Activated CD8-positive, alpha-beta memory T cell treated with anti-CD3 and anti-CD28 coated beads for 4 hours (primary cell): Measurements from ENCODE around the gene ATG4D.
"Not testable (repeated sequence)": the region's sequence is repeated elsewhere in the genome, so short reads cannot be mapped to it uniquely, and the experiment has no call there.

ENCODE experiments used
- DNase-seq, 2 donors: peaks; one replicate each; pipeline ENCODE4 v3.0.0-alpha.2; 2020; ENCODE audit warnings: low read depth in 2 of 2

Gene ATG4D

DNA sequence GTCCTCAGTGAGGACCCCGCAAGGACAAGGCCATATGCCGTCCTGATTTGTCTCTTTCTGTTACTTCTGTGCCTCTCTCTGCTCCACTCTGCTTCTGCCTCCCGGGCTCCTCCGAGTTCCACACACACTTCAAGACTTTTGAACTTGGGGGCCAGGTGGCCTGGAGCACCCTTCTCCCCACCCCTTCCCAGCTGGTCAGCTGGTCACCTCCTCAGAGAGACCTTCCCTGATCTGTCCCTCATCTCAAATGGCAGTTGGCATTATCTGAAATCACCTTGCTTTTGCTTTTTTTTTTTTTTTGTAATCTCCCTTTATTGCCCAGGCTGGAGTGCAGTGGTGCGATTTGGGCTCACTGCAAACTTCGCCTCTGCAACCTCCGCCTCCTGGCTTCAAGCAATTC, 24.3 kb upstream of the ATG4D start:
- no peak for DNase-seq

GRCh38 chr19:10520652-10521318, 22.9 kb upstream of the ATG4D start:
- no peak for DNase-seq

GRCh38 chr19:10521461-10522171, 22.1 kb upstream of the ATG4D start:
- DNase-seq: no peak

DNA sequence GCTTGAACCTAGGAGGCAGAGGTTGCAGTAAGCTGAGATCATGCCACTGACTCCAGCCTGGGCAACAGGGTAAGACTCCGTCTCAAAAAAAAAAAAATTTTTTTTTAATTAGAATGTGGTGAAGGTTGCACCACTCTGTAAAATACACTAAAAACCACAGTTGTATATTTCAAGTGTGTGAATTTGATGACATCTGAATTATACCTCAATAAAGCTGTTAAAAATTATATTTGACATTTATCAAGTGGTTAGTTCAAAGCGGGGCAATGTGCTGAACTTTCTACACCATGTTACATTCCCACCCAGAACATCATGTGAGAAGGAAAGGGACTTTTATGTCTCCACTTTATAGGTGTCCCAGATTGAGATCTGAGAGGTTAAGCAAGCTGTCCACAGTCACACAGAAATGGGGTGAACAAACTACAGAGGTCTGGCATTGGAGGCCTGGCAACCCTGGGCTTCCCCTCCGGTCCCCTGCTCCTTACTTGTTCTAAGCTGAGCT, 20.5 kb upstream of the ATG4D start:
- no peak for DNase-seq

- DNase-seq: no peak
Measured at GRCh38 chr19:10525636-10526035, 18.1 kb upstream of the ATG4D start.

GRCh38 chr19:10526887-10527286, 16.8 kb upstream of the ATG4D start:
- not testable (repeated sequence) for DNase-seq

GRCh38 chr19:10532457-10532856, 11.2 kb upstream of the ATG4D start:
- no peak for DNase-seq

GRCh38 chr19:10533646-10534386, 9.9 kb upstream of the ATG4D start:
- DNase-seq: no peak

DNA sequence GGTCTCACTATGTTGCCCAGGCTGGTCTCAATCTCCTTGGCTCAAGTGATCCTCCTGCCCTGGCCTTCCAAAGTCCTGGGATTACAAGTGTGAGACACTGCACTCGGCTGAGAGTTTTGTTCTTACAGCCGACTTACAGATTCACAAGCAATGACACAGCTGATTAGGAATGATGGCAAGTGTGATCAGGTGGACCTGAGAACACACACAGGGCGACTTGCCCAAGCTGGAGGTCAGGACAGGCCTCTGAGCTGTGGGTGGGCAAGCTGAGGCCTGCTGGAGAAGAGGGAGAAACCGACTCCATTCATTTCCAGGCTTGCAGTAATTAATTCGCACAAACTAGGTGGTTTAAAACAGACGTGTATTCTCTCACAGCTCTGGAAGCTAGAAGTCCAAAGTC, 8.1 kb upstream of the ATG4D start:
- DNase-seq: no peak

DNA sequence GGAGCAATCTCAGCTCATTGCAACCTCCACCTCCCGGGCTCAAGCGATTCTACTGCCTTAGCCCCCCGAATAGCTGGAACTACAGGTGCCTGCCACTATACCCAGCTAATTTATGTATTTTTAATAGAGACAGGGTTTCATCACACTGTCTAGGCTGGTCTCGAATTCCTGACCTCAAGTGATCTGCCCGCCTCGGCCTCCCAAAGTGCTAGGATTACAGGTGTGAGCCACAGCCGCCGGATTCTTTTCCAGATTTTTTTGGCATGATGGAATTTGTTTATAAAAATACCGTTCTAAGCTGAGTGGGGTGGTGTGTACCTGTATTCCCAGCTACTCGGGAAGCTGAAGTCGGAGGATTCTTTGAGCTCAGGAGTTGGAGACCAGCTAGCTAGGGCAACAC, 6.0 kb upstream of the ATG4D start:
- DNase-seq: no peak

GRCh38 chr19:10538204-10538983, 5.3 kb upstream of the ATG4D start:
- DNase-seq: no peak

DNA sequence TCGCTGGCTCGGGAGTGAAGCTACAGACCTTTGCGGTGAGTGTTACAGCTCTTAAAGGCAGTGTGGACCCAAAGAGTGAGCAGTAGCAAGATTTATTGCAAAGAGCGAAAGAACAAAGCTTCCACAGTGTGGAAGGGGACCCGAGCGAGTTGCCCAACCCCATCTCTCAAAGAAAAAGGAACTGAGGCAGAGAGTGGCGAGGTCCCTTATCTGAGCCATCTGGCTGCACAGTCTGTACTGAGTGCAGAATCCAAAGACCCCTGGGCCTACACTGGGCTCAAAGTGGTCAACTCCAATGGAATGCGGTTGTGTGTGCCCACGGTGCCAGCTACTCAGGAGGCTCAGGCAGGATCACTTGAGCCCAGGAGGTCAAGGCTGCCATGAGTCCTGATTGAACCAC, 4.7 kb upstream of the ATG4D start:
- DNase-seq: not testable (repeated sequence)

GRCh38 chr19:10543059-10543419, 665 bp upstream of the ATG4D start:
- DNase-seq: no peak

- DNase-seq: no peak
Measured at GRCh38 chr19:10544242-10544752, 593 bp downstream of the ATG4D start.

- no peak for DNase-seq
Measured at GRCh38 chr19:10544753-10545251, 1.1 kb downstream of the ATG4D start.

GRCh38 chr19:10546817-10547216, 3.1 kb downstream of the ATG4D start:
- no peak for DNase-seq

GRCh38 chr19:10548746-10549276, 5.1 kb downstream of the ATG4D start:
- no peak for DNase-seq

DNA sequence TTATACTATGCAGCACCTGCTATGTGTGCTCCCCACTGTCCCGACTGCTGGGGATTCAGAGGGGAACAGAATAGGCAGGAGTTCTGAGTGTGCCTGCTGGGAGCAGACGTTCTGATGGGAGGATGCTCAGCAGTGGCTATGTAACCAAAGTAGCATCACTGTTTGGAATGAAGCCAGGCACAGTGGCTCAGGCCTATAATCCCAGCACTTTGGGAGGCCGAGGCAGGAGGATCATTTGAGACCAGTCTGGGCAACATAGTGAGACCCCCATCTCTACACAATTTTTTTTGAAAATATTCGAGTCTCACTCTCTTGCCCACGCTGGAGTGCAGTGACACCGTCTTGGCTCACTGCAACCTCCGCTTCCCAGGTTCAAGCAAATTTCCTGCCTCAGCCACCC, 6.0 kb downstream of the ATG4D start:
- no peak for DNase-seq

DNA sequence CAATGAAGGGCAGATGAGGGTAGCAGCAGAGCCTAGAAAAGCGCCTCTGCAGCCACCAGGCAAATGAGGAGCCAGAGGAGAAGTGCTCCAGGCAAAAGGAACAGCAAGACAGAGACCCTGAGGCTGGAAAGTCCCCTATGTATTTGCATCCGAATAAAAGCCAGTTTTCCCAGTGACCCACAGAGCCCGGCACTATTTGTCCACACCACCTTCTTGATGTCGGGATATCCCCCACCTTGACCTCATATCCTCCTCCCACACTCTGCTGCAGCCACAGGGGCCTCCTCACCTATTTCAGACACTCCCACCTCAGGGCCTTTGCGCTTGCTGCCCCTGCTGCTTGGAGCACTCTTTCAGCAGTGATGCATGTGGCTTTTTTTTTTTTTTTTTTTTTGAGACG, 6.6 kb downstream of the ATG4D start:
- DNase-seq: no peak

- DNase-seq: not testable (repeated sequence)
Measured at GRCh38 chr19:10551006-10551405, 7.3 kb downstream of the ATG4D start.

- DNase-seq: no peak
Measured at GRCh38 chr19:10551698-10552301, 8.1 kb downstream of the ATG4D start.
